A549 (cell line): Measurements from ENCODE around the gene SCN4B.

ENCODE experiments used
- ESRRA ChIP-seq: fragments of 150-350 bp; IDR thresholded peaks from 2 replicates; pipeline ENCODE4 v1.6.1; 2014; ENCODE audit warnings: mild to moderate bottlenecking, low read length, borderline replicate concordance
- MYC ChIP-seq: IDR thresholded peaks from 2 replicates; pipeline ENCODE4 v1.6.1; 2012; ENCODE audit warnings: mild to moderate bottlenecking, inconsistent platforms, low read length, improper control_type of control experiment, borderline replicate concordance
- POLR2A ChIP-seq: IDR thresholded peaks from 2 replicates; pipeline ENCODE4 v1.6.1; 2012; ENCODE audit warnings: mild to moderate bottlenecking, low read length
- RAD21 ChIP-seq, 2 experiments: fragments of >200 bp in 1 of 2; sonication (Bioruptor Twin) in 1 of 2; formaldehyde crosslinking in 1 of 2; IDR thresholded peaks in 1 of 2; conservative IDR thresholded peaks in 1 of 2; 2 replicates in 1 of 2; 3 replicates in 1 of 2; pipeline ENCODE4 v1.6.1; 2012 to 2018; ENCODE audit warnings: inconsistent platforms in 1 of 2
- REST ChIP-seq: fragments of 200-600 bp; sonication (generic); IDR thresholded peaks from 2 replicates; pipeline ENCODE4 v1.6.1; 2016; ENCODE audit warnings: antibody characterized with exemption, mild to moderate bottlenecking, moderate library complexity
- SMC3 ChIP-seq: fragments of >200 bp; sonication (Bioruptor Twin); formaldehyde crosslinking; IDR thresholded peaks from 3 replicates; pipeline ENCODE4 v1.6.1; 2018; ENCODE audit warnings: inconsistent platforms
- TF ChIP-seq, protein P1 (sequence below): fragments of 450-650 bp; IDR thresholded peaks from 2 replicates; pipeline ENCODE4 v1.6.1; 2014; ENCODE audit warnings: antibody characterized with exemption
- TF ChIP-seq, protein P2 (sequence below): fragments of >200 bp; sonication (Bioruptor Twin); formaldehyde crosslinking; IDR thresholded peaks from 3 replicates; pipeline ENCODE4 v1.5.1; 2016
- TF ChIP-seq, protein P3 (sequence below): IDR thresholded peaks from 2 replicates; pipeline ENCODE4 v1.6.1; 2012

- TF ChIP-seq, protein P1, sequence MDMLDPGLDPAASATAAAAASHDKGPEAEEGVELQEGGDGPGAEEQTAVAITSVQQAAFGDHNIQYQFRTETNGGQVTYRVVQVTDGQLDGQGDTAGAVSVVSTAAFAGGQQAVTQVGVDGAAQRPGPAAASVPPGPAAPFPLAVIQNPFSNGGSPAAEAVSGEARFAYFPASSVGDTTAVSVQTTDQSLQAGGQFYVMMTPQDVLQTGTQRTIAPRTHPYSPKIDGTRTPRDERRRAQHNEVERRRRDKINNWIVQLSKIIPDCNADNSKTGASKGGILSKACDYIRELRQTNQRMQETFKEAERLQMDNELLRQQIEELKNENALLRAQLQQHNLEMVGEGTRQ: no peak
- TF ChIP-seq, protein P2, sequence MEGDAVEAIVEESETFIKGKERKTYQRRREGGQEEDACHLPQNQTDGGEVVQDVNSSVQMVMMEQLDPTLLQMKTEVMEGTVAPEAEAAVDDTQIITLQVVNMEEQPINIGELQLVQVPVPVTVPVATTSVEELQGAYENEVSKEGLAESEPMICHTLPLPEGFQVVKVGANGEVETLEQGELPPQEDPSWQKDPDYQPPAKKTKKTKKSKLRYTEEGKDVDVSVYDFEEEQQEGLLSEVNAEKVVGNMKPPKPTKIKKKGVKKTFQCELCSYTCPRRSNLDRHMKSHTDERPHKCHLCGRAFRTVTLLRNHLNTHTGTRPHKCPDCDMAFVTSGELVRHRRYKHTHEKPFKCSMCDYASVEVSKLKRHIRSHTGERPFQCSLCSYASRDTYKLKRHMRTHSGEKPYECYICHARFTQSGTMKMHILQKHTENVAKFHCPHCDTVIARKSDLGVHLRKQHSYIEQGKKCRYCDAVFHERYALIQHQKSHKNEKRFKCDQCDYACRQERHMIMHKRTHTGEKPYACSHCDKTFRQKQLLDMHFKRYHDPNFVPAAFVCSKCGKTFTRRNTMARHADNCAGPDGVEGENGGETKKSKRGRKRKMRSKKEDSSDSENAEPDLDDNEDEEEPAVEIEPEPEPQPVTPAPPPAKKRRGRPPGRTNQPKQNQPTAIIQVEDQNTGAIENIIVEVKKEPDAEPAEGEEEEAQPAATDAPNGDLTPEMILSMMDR: no peak
- TF ChIP-seq POLR2A (no peak), REST (no peak), SMC3 (no peak), MYC (no peak), ESRRA (no peak), RAD21 (conservative IDR thresholded peaks at IDR 0.05 in 1 of 2, IDR thresholded peaks at IDR 0.05 in 1 of 2) (no peak)
- TF ChIP-seq, protein P3, sequence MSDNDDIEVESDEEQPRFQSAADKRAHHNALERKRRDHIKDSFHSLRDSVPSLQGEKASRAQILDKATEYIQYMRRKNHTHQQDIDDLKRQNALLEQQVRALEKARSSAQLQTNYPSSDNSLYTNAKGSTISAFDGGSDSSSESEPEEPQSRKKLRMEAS: no peak
These were observed 3.1 kb downstream of the SCN4B start for GRCh38 chr11:118149493-118149892.
